HepG2 (cell line): ENCODE measurements around the gene ZNF586. TPM values are rescaled to one million over a fixed set of nuclear protein-coding genes. Genes with fewer than 3 reads are reported as not detected.

Experiments used
- ATAC-seq: fragments of 200-7000 bp; cut with Tn5 transposase; 3 replicates; pipeline ENCODE4 v1.9.1; 2020; ENCODE audit warnings: mild to moderate bottlenecking, moderate library complexity
- BruUV-seq: library from RNA; stranded (reverse); fragments of 400-500 nt; replicated peaks from 2 replicates; lab custom pipeline; 2021; lab: Mats Ljungman, UMichigan
- CTCF ChIA-PET: fragments of 300-600 bp; formaldehyde crosslinking; extraction: SDS; loops from one replicate; lab custom pipeline; 2021; ENCODE audit warnings: low total read pairs, inconsistent platforms, low intra/inter-chr PET ratio; lab: Yijun Ruan, JAX
- POLR2A ChIA-PET: fragments of 350-600 bp; sonication (Branson Sonifier 250); formaldehyde crosslinking; loops from one replicate; lab custom pipeline; 2020; ENCODE audit warnings: antibody characterized with exemption, inconsistent platforms; lab: Yijun Ruan, JAX
- DNase-seq: peaks from one replicate; pipeline ENCODE4 v3.0.0-alpha.2; 2015; ENCODE audit warnings: low spot score
- FAIRE-seq: peaks from 3 replicates; lab custom pipeline; 2011; peaks lifted over from hg19 to GRCh38; lab: Jason Lieb, UNC
- H2AFZ ChIP-seq: one replicate; pipeline ENCODE4 v1.6.1; 2011; ENCODE audit warnings: low read length, inconsistent platforms
- H3K27ac ChIP-seq: fragments of 300-600 bp; 3 replicates; pipeline ENCODE4 v1.8.0; 2011; ENCODE audit warnings: mixed run types, mild to moderate bottlenecking, mixed read lengths, low read length, inconsistent platforms; ENCODE audit not compliant: insufficient read depth; ENCODE audit errors: extremely low read length
- H3K27me3 ChIP-seq, 2 experiments: fragments of 200-600 bp in 1 of 2; 2 replicates in 1 of 2; 3 replicates in 1 of 2; pipeline versions ENCODE4 v1.6.0 to v1.8.0; 2011; ENCODE audit warnings: low read length in 2 of 2, mild to moderate bottlenecking in 2 of 2, moderate library complexity in 2 of 2, inconsistent platforms in 1 of 2; ENCODE audit not compliant: insufficient read depth in 2 of 2, control insufficient read depth in 1 of 2
- H3K36me3 ChIP-seq, 2 experiments: fragments of 200-600 bp in 1 of 2; replicated peaks in 1 of 2; 2 replicates in 1 of 2; 3 replicates in 1 of 2; pipeline versions ENCODE4 v1.5.1 to v1.8.0; 2011; ENCODE audit warnings: low read length in 2 of 2, inconsistent platforms in 1 of 2; ENCODE audit not compliant: insufficient read depth in 2 of 2, control insufficient read depth in 1 of 2
- H3K4me1 ChIP-seq: 2 replicates; pipeline ENCODE4 v1.5.1; 2012; ENCODE audit warnings: low read length, inconsistent platforms; ENCODE audit not compliant: insufficient read depth
- H3K4me2 ChIP-seq: 2 replicates; pipeline ENCODE4 v1.6.0; 2011; ENCODE audit warnings: low read depth, low read length, inconsistent platforms
- H3K4me3 ChIP-seq, 3 experiments: fragments of 200-600 bp in 1 of 3; sonication (generic), shearing (Covaris generic) in 1 of 3; replicated peaks in 1 of 3; 2 replicates each; pipeline ENCODE4 v1.5.1; 2011 to 2016; ENCODE audit warnings: low read length in 3 of 3, inconsistent platforms in 2 of 3, low read depth in 2 of 3, mild to moderate bottlenecking in 2 of 3, control low read depth in 1 of 3, mixed read lengths in 1 of 3; ENCODE audit not compliant: insufficient read depth in 1 of 3
- H3K79me2 ChIP-seq: one replicate; pipeline ENCODE4 v1.6.1; 2011; ENCODE audit warnings: low read length, inconsistent platforms; ENCODE audit not compliant: insufficient read depth
- H3K9ac ChIP-seq: 2 replicates; pipeline ENCODE4 v1.6.0; 2011; ENCODE audit warnings: mild to moderate bottlenecking, low read depth, low read length, inconsistent platforms; ENCODE audit not compliant: insufficient read depth
- H3K9me3 ChIP-seq: 2 replicates; pipeline ENCODE4 v1.5.1; 2012; ENCODE audit warnings: mild to moderate bottlenecking, low read length
- H4K20me1 ChIP-seq: 2 replicates; pipeline ENCODE4 v1.6.0; 2011; ENCODE audit warnings: inconsistent platforms, mild to moderate bottlenecking, low read length, moderate library complexity; ENCODE audit not compliant: insufficient read depth
- RBFOX2 ChIP-seq: fragments of 200-400 bp; formaldehyde crosslinking; IDR thresholded peaks from 2 replicates; pipeline ENCODE4 v1.6.1; 2017; ENCODE audit warnings: low read depth, mild to moderate bottlenecking, low read length
- WGBS: methylation state at CpG from one replicate; pipeline ENCODE4 v1.1.6; 2017; ENCODE audit warnings: low lambda C conversion rate; 5-methylcytosine and 5-hydroxymethylcytosine counted together
- in situ Hi-C: cut with HindIII; loops from 2 replicates; pipeline ENCODE4 v1.10.0; 2017; ENCODE audit warnings: low pct_unique_long_range_greater_than_20kb; ENCODE audit not compliant: extremely low pct_ligation_motif_present
- intact Hi-C: fragments of 100-400 bp; cut with micrococcal nuclease; formaldehyde crosslinking; loops from one replicate; pipeline ENCODE4 v1.10.0; 2022; ENCODE audit not compliant: unreplicated experiment
- polyA plus RNA-seq, 8 experiments: library from polyadenylated mRNA; depleted of rRNA in 3 of 8; stranded (reverse) in 7 of 8; unstranded in 1 of 8; fragments of >200 nt; fragmentation: Illumina TruSeq in 4 of 8; extraction: Trizol in 4 of 8; gene quantifications; 2 replicates each; pipeline versions ENCODE4 v1.2.1 to v1.2.3, GENCODE V29; 2011 to 2016; ENCODE audit warnings: low read depth in 4 of 8, missing spikeins in 1 of 8, mixed read lengths in 1 of 8; ENCODE audit not compliant: insufficient read depth in 1 of 8
- total RNA-seq, 5 experiments: library from RNA; depleted of rRNA; stranded (reverse); fragments of >200 nt; fragmentation: Illumina TruSeq; extraction: Trizol; gene quantifications; 2 replicates each; pipeline ENCODE4 v1.2.3, GENCODE V29; 2016; ENCODE audit warnings: low read depth in 1 of 5
- TF ChIP-seq, protein P1 (sequence below), 2 experiments: sonication (generic) in 1 of 2; formaldehyde crosslinking in 1 of 2; IDR thresholded peaks; 2 replicates each; pipeline versions ENCODE4 v1.6.1 to v1.9.0; 2014 to 2022; ENCODE audit warnings: antibody characterized with exemption in 1 of 2, borderline replicate concordance in 1 of 2, inconsistent platforms in 1 of 2, low read depth in 1 of 2, missing genetic modification reagents in 1 of 2

ZNF586 gene
- total and polyA plus RNA-seq, 2 of the 13 experiments (the other 11 are each of a cell fraction or from before 2014, with no cell fraction given) = 0.50 to 3.4 TPM

DNA sequence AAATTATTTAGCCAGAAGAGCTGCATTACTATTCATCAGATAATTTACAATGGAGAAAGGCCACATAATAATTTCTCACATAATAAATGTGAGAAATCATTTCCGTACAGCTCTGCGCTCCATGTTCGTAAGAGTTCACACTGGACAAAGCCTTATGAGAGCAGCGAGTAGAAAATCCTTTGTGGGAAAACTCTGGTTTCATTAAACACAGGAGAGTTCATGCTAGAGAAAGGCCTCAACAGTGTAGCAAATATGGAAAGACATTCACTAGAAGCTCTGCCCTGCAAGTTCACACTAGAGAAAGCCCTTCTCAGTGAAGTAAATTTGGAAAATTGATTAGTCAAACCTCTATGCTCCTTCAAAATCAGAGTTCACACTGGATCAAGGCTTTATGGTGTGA is 14.4 kb upstream of the ZNF586 start:
- no peak overlapping the region for H3K4me3 ChIP-seq
- POLR2A ChIA-PET = interaction anchor here (0.9 to 1.5 kb wide), 2 partner anchors 49 to 64 kb away, joined by 3 read pairs; no protein-coding TSS in a partner anchor
- TF ChIP-seq, protein P1, sequence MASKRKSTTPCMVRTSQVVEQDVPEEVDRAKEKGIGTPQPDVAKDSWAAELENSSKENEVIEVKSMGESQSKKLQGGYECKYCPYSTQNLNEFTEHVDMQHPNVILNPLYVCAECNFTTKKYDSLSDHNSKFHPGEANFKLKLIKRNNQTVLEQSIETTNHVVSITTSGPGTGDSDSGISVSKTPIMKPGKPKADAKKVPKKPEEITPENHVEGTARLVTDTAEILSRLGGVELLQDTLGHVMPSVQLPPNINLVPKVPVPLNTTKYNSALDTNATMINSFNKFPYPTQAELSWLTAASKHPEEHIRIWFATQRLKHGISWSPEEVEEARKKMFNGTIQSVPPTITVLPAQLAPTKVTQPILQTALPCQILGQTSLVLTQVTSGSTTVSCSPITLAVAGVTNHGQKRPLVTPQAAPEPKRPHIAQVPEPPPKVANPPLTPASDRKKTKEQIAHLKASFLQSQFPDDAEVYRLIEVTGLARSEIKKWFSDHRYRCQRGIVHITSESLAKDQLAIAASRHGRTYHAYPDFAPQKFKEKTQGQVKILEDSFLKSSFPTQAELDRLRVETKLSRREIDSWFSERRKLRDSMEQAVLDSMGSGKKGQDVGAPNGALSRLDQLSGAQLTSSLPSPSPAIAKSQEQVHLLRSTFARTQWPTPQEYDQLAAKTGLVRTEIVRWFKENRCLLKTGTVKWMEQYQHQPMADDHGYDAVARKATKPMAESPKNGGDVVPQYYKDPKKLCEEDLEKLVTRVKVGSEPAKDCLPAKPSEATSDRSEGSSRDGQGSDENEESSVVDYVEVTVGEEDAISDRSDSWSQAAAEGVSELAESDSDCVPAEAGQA (IDR thresholded peaks at IDR 0.05; ENCODE audit: low read depth) = no peak
- TF ChIP-seq, protein P1 (CRISPR knock-in tag; IDR thresholded peaks at IDR 0.05; ENCODE audit: borderline replicate concordance) = no peak
- TF ChIP-seq RBFOX2 = peak; percentile 48
- no peaks in the 10 kb centered on the region for H4K20me1 ChIP-seq
- no peak overlapping the region for H3K9ac ChIP-seq
- in situ Hi-C loops = no loop called here
- CTCF ChIA-PET = no interaction called here
- no peaks in the 10 kb centered on the region for H3K9me3 ChIP-seq
- ATAC-seq (no peak), DNase-seq (no peak), FAIRE-seq (no peak)
- no peak overlapping the region for H3K4me2 ChIP-seq
- H3K27me3 ChIP-seq = no peaks in the 10 kb centered on the region
- intact Hi-C loops = no loop called here
- H3K36me3 ChIP-seq = peaks cover 20 to 70% of the 10 kb centered on the region in 2 experiments
- peaks cover 3% of the 10 kb centered on the region for H3K79me2 ChIP-seq
- BruUV-seq = no TSS peak
- over 99% methylated on average over 4 of the region's 4 CpGs for WGBS
- H2AFZ ChIP-seq = no peak overlapping the region
- peaks cover 2% of the 10 kb centered on the region for H3K4me1 ChIP-seq
- H3K27ac ChIP-seq = no peak overlapping the region
